Uterus (tissue), 4 donors: ENCODE data around the gene KCNG2. TPM values are rescaled to one million over a fixed set of nuclear protein-coding genes. Genes with fewer than 3 reads are reported as not detected.
"Not testable (repeated sequence)": the region's sequence is repeated elsewhere in the genome, so short reads cannot be mapped to it uniquely, and the experiment has no call there.

Experiments
- DNase-seq, 2 donors: peaks; one replicate each; pipeline ENCODE4 v3.0.0-alpha.2; 2019 to 2020
- H3K27ac ChIP-seq, 2 donors: fragments of 200-600 bp; sonication (generic); 1 replicate in 1 of 2; 2 replicates in 1 of 2; pipeline ENCODE4 v1.5.1; 2016 to 2018
- H3K27me3 ChIP-seq, 2 donors: fragments of 200-600 bp; sonication (generic); one replicate each; pipeline ENCODE4 v1.5.1; 2018 to 2019; ENCODE audit warnings: control low read depth in 1 of 2
- H3K36me3 ChIP-seq, 2 donors: fragments of 200-600 bp; sonication (generic); one replicate each; pipeline ENCODE4 v1.5.1; 2019; ENCODE audit warnings: control low read depth in 1 of 2
- H3K4me1 ChIP-seq, 2 donors: fragments of 200-600 bp; sonication (generic); one replicate each; pipeline ENCODE4 v1.5.1; 2018 to 2019; ENCODE audit warnings: control low read depth in 1 of 2
- H3K4me3 ChIP-seq, 2 donors: fragments of 200-600 bp; sonication (generic); 1 replicate in 1 of 2; 2 replicates in 1 of 2; pipeline ENCODE4 v1.5.1; 2018 to 2019; ENCODE audit warnings: mild to moderate bottlenecking in 1 of 2
- H3K9me3 ChIP-seq, 2 donors: fragments of 200-600 bp; sonication (generic); one replicate each; pipeline ENCODE4 v1.5.1; 2019; ENCODE audit warnings: control low read depth in 1 of 2
- CTCF ChIP-seq, 4 experiments: fragments of 200-600 bp in 2 of 4; fragments of 450-650 bp in 2 of 4; sonication (generic) in 2 of 4; IDR thresholded peaks; one replicate each; pipeline ENCODE4 v1.5.1; 2016 to 2019; ENCODE audit warnings: antibody characterized with exemption in 4 of 4, mild to moderate bottlenecking in 2 of 4, moderate library complexity in 1 of 4
- POLR2A ChIP-seq, 2 donors: fragments of 450-650 bp; IDR thresholded peaks; one replicate each; pipeline ENCODE4 v1.6.1; 2016; ENCODE audit warnings: antibody characterized with exemption in 2 of 2, mild to moderate bottlenecking in 1 of 2, moderate library complexity in 1 of 2
- intact Hi-C: fragments of 100-400 bp; cut with DNase I; formaldehyde crosslinking; loops from one replicate; pipeline ENCODE4 v1.15.1; 2023; ENCODE audit warnings: low total_unique reads
- total RNA-seq, 4 donors: library from RNA; depleted of rRNA in 3 of 4; stranded (reverse); fragments of >200 nt in 3 of 4; gene quantifications; one replicate each; pipeline versions ENCODE4 v1.1.0 to v1.2.4, GENCODE V29; 2014 to 2023
- donor health status: DM: yes; HTN: yes; CAD: no.

KCNG2 gene, protein sequence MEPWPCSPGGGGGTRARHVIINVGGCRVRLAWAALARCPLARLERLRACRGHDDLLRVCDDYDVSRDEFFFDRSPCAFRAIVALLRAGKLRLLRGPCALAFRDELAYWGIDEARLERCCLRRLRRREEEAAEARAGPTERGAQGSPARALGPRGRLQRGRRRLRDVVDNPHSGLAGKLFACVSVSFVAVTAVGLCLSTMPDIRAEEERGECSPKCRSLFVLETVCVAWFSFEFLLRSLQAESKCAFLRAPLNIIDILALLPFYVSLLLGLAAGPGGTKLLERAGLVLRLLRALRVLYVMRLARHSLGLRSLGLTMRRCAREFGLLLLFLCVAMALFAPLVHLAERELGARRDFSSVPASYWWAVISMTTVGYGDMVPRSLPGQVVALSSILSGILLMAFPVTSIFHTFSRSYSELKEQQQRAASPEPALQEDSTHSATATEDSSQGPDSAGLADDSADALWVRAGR
- under 1 TPM in 1 of 4 donors, not detected in 3; 0.59 TPM for total RNA-seq

DNA sequence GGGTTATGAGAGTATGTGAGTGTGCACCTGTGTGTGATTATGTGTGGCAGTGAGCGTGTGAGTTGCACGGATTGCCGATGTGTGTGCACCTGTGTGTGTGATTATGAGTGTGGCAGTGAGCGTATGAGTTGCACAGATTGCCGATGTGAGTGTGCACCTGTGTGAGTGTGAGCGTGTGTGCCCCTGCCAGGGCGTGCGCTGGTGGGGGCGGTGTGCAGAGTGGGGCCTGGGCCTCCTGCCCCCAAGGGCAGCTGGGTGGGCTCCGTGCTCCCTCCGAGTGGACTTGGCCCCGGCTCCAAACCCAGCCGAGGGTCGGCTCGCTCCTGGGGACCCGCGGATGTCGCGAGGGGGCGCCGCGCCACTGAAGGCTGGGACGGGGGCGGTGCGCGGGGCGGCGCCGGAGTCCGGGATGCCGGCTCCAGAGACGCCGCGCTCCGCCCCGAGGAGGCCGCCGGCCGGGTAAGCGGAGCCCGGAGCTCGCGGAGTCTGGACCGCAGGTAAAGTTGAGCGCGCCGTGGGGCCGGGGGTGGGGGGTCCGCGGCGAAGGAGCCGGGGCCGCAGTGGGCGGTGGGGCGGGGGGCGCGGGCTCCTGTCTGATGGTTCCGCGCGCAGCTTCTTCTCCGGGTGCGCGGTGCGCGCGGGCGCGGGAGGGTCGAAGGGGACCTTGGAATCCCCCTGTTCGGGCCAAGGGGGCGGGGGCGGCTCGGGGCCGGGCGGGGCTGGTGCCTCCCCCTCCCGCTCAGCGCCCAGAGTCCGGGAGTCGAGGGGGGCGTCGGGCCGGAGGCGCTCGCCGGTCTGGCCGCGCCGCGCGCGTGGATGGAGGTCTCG, at the start of gene KCNG2:
KCNG2 (plus strand) TSS at position 421 of the 828 bp plus-strand sequence. CDS start 65,730 bp downstream, outside the sequence.
- TF ChIP-seq CTCF (IDR thresholded peaks at IDR 0.05) (no peak), POLR2A (IDR thresholded peaks at IDR 0.05) (no peak)
- Histone ChIP-seq H3K27ac (no peak within 1 kb of the TSS), H3K4me1 (peaks cover 0 to 19% of the 10 kb centered on the region in 2 donors), H3K27me3 (peaks cover 4 to 22% of the 10 kb centered on the region in 2 donors), H3K9me3 (no peaks in the 10 kb centered on the region), H3K36me3 (no peaks in the 10 kb centered on the region), H3K4me3 (no peak within 1 kb of the TSS)
- DNase-seq = no peak
- intact Hi-C loops = no loop called here

GRCh38 chr18:79748321-79749180, 49.2 kb upstream of the KCNG2 start:
- Histone ChIP-seq H3K27ac (no peak overlapping the region), H3K4me3 (no peak overlapping the region), H3K36me3 (no peaks in the 10 kb centered on the region), H3K27me3 (no peaks in the 10 kb centered on the region), H3K9me3 (no peaks in the 10 kb centered on the region), H3K4me1 (no peaks in the 10 kb centered on the region)
- no peak for TF ChIP-seq POLR2A (IDR thresholded peaks at IDR 0.05)
- TF ChIP-seq CTCF (IDR thresholded peaks at IDR 0.05) = no peak
- DNase-seq = no peak
- intact Hi-C loops = no loop called here

DNA sequence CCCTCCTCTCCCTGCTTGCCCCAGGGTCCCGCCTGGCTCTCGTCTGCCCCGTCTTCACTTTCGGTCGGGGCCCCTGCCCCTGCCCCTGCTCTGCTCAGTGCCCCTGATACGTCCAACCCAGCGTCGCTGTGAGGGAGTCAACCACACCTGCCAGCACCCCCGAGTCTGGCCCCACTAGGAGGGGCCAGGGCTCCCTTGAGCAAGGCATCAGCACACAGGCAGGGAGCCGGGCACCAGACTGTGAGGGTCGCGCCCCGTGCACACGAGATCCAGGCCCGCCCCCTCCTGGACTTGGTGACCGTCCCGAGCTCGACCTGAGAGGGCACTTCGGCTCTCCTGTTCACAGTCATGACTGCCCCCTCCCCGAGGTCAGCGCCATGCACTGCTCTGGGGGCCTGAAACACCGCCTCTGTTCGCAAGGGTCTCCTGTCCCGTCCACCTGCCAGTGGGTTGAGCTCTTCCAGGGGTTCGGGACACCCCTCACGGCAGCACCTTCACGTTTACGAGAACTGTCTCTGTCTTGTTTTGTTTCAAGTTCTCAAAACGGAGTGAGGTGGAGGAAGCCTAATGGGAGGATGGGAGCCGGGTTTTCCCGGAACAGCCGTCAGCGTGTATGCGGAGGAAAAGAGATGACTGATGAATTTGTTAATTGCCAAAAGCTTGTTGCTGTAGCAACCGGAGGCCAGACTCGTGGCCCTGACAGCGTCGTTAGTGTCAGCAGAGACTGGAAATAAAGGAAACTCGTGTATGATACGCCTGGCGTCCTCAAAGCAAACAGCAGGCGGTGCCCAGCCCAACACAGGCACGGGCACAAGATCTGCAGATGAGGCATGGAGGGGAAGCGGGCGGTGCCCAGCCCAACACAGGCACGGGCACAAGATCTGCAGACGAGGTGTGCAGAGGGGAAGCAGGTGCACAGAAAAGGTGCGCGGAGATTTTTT, 48.2 kb upstream of the KCNG2 start:
- no peak for DNase-seq
- intact Hi-C loops = no loop called here
- TF ChIP-seq POLR2A (IDR thresholded peaks at IDR 0.05) (no peak), CTCF (IDR thresholded peaks at IDR 0.05) (no peak)
- no peaks in the 10 kb centered on the region for H3K9me3 ChIP-seq
- no peak overlapping the region for H3K4me3 ChIP-seq
- H3K27ac ChIP-seq = no peak overlapping the region
- no peaks in the 10 kb centered on the region for H3K36me3 ChIP-seq
- no peaks in the 10 kb centered on the region for H3K4me1 ChIP-seq
- no peaks in the 10 kb centered on the region for H3K27me3 ChIP-seq

DNA sequence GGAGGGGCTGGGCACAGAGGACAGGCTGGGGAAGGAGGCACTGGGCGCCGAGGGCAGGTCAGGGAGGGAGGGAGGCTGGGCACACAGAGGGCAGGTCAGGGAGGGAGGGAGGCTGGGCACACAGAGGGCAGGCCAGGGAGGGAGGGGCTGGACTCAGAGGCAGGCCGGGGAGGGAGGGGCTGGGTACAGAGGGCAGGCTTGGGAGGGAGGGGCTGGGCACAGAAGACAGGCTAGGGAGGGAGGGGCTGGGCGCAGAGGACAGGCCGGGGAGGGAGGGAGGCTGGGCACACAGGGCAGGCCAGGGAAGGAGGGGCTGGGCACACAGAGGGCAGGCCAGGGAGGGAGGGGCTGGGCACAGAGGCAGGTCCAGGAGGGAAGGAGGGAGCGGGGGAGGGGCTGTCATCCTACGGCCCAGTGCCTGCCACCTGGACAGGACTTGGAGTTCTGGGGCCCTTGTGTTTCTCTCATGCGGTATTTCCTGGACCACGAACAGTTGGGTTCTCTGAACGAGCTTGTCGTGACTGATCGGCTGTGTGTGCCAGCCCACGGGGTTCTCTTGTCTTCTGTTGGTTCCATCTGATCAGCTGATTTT, 46.7 kb upstream of the KCNG2 start:
- Histone ChIP-seq H3K9me3 (no peaks in the 10 kb centered on the region), H3K4me3 (no peak overlapping the region), H3K4me1 (no peaks in the 10 kb centered on the region), H3K27ac (no peak overlapping the region), H3K27me3 (no peaks in the 10 kb centered on the region), H3K36me3 (no peaks in the 10 kb centered on the region)
- intact Hi-C loops = no loop called here
- peak in 1 of 2 donors; percentile 11 for DNase-seq
- TF ChIP-seq POLR2A (IDR thresholded peaks at IDR 0.05) (no peak), CTCF (IDR thresholded peaks at IDR 0.05) (no peak)

DNA sequence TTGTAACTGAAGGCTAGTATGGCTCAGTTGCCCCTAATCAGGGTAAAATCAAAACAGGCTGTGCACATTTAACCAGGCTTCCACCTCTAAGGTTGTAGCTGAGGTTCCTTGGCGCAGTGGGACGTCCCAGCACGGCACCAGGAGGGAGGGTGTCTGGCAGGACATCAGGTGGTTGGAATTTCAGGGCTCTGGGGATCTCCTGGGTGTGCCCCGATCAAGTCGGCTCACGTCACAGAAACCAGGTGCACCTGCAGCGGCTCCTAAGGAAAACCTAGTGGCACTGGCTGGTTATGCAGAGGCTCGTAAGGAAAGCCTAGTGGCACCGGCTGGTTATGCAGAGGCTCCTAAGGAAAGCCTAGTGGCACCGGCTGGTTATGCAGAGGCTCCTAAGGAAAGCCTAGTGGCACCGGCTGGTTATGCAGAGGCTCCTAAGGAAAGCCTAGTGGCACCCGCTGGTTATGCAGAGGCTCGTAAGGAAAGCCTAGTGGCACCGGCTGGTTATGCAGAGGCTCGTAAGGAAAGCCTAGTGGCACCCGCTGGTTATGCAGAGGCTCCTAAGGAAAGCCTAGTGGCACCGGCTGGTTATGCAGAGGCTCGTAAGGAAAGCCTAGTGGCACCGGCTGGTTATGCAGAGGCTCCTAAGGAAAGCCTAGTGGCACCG, 45.7 kb upstream of the KCNG2 start:
- H3K36me3 ChIP-seq, H3K27ac ChIP-seq, H3K27me3 ChIP-seq, H3K4me3 ChIP-seq, intact Hi-C loops, DNase-seq, H3K9me3 ChIP-seq, H3K4me1 ChIP-seq: not testable (repeated sequence)

- H3K4me1 ChIP-seq, H3K36me3 ChIP-seq, H3K4me3 ChIP-seq, H3K27ac ChIP-seq, DNase-seq, intact Hi-C loops, H3K9me3 ChIP-seq, H3K27me3 ChIP-seq: not testable (repeated sequence)
Measured at GRCh38 chr18:79752946-79753345, 44.8 kb upstream of the KCNG2 start.
